ENCODE results near the gene NOC3L. TPM values are rescaled to one million over a fixed set of nuclear protein-coding genes. Genes with fewer than 3 reads are reported as not detected.
A peak's percentile ranks its signal among the peaks of the same experiment; 100 is the strongest.

Gene NOC3L
- polyA plus RNA-seq, 3 donors = 2.4 to 3.0 (median 2.7) TPM

DNA sequence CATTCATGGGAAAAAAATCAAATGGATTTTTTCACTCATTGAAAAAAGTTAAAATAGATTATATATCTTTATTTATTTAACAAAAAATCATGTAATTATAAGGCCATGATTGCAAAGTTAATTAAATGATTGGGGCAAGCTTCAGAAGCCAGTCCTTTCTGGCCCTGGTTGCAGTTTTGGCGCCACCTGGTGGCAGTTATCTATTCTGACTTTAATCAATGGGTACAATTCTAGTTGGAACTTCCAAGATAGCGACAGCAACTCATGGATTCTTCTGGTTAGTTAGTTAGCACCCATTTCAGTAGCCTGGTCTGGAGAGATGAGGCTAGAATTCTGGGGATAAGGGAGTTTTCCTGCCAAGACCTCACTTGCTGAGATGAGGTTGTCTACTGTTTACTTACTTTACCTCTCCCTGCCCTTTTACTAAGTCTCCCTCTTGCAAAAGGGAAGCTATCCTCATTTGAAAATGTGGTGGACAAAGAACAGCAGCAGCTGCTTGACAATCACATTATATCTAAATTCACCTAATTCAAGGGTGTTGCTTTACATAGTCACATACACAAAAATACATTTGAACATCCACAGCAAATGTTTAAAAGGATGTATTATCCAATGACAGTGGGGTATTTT lies 42.3 kb downstream of the NOC3L start:
- no peaks in the 10 kb centered on the region for H3K4me1 Mint-ChIP-seq
- DNase-seq = peak; percentile 21 to 48 (median 46)
- H3K9me3 Mint-ChIP-seq = no peaks in the 10 kb centered on the region
- H3K27ac Mint-ChIP-seq = no peak overlapping the region
- peaks cover 7 to 20% of the 10 kb centered on the region in 2 donors for H3K36me3 ChIP-seq (replicated peaks in 1 of 2; ENCODE audit: control insufficient read depth in 1 of 2, insufficient read depth in 2 of 2, low read length in 2 of 2)
- H2AFZ ChIP-seq (ENCODE audit: insufficient read depth, low read depth, low read length, poor library complexity, severe bottlenecking) = no peak overlapping the region
- peaks cover 13 to 19% of the 10 kb centered on the region in 2 donors for H3K36me3 Mint-ChIP-seq
- H3K79me2 ChIP-seq (ENCODE audit: insufficient read depth, low read length) = no peaks in the 10 kb centered on the region
- no peak overlapping the region for H3K4me3 ChIP-seq (replicated peaks in 1 of 3; ENCODE audit: low read depth in 2 of 3, low read length in 3 of 3)
- H3K4me3 Mint-ChIP-seq = no peak overlapping the region
- H3K9me3 ChIP-seq (replicated peaks in 1 of 2; ENCODE audit: control insufficient read depth in 1 of 2, insufficient read depth in 1 of 2, low read length in 2 of 2) = no peaks in the 10 kb centered on the region
- intact Hi-C loops (cut with micrococcal nuclease) = loop anchor here in 1 of 2 donors (5.0 kb wide), 1 partner anchor 618 kb away; the partner anchor contains the start of gene FRA10AC1
- no peak overlapping the region for H3K9ac ChIP-seq (ENCODE audit: insufficient read depth, low read length, poor library complexity, severe bottlenecking)
- no peaks in the 10 kb centered on the region for H3K27me3 Mint-ChIP-seq (ENCODE audit: low read depth in 3 of 3)
- no peaks in the 10 kb centered on the region for H4K20me1 ChIP-seq (ENCODE audit: insufficient read depth, low read length)
- no peaks in the 10 kb centered on the region for H3K4me1 ChIP-seq (ENCODE audit: control insufficient read depth in 1 of 2, insufficient read depth in 2 of 2, low read length in 2 of 2)
- no peak overlapping the region for H3K27ac ChIP-seq (ENCODE audit: low read depth in 1 of 2, low read length in 2 of 2)
- TF ChIP-seq, protein P1, sequence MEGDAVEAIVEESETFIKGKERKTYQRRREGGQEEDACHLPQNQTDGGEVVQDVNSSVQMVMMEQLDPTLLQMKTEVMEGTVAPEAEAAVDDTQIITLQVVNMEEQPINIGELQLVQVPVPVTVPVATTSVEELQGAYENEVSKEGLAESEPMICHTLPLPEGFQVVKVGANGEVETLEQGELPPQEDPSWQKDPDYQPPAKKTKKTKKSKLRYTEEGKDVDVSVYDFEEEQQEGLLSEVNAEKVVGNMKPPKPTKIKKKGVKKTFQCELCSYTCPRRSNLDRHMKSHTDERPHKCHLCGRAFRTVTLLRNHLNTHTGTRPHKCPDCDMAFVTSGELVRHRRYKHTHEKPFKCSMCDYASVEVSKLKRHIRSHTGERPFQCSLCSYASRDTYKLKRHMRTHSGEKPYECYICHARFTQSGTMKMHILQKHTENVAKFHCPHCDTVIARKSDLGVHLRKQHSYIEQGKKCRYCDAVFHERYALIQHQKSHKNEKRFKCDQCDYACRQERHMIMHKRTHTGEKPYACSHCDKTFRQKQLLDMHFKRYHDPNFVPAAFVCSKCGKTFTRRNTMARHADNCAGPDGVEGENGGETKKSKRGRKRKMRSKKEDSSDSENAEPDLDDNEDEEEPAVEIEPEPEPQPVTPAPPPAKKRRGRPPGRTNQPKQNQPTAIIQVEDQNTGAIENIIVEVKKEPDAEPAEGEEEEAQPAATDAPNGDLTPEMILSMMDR (IDR thresholded peaks at IDR 0.05) = peak; percentile 96
- H3K27me3 ChIP-seq (ENCODE audit: control insufficient read depth in 2 of 2, insufficient read depth in 2 of 2, low read length in 2 of 2) = no peaks in the 10 kb centered on the region
- WGBS (ENCODE audit: insufficient coverage) = no CpG with 5 or more reads among the region's 2 CpGs
- H3K4me2 ChIP-seq (replicated peaks; ENCODE audit: extremely low read depth, low read length, poor library complexity, severe bottlenecking) = no peak overlapping the region

DNA sequence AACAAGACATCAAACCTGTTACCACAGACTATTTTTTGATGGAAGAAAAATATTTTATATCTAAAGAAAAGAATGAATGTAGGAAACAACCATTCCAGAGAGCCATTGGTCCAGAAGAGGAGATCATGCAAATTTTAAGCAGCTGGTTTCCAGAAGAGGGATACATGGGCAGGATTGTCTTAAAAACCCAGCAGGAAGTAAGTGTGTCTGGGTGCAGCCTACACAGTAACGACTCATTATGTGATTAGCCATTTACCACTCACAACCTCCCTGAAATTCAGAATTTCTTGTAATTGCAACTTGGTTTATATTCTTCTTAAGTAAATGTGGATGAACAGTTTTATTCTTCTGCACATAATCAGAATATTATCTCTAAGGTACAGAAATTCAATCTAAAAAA lies 46.2 kb downstream of the NOC3L start:
- H3K27ac ChIP-seq (ENCODE audit: low read depth in 1 of 2, low read length in 2 of 2) = no peak overlapping the region
- H3K79me2 ChIP-seq (ENCODE audit: insufficient read depth, low read length) = no peaks in the 10 kb centered on the region
- Mint-ChIP-seq H3K27me3 (ENCODE audit: low read depth in 3 of 3) (peaks cover 0 to 5% (median 4%) of the 10 kb centered on the region in 3 donors), H3K4me1 (no peaks in the 10 kb centered on the region), H3K4me3 (no peak overlapping the region), H3K9me3 (peaks cover 0 to 1% (median 0%) of the 10 kb centered on the region in 7 donors), H3K27ac (no peak overlapping the region), H3K36me3 (peaks cover 0 to 3% of the 10 kb centered on the region in 2 donors)
- H3K36me3 ChIP-seq (replicated peaks in 1 of 2; ENCODE audit: control insufficient read depth in 1 of 2, insufficient read depth in 2 of 2, low read length in 2 of 2) = no peaks in the 10 kb centered on the region
- H3K9me3 ChIP-seq (replicated peaks in 1 of 2; ENCODE audit: control insufficient read depth in 1 of 2, insufficient read depth in 1 of 2, low read length in 2 of 2) = no peaks in the 10 kb centered on the region
- no peaks in the 10 kb centered on the region for H3K4me1 ChIP-seq (ENCODE audit: control insufficient read depth in 1 of 2, insufficient read depth in 2 of 2, low read length in 2 of 2)
- DNase-seq = no peak
- TF ChIP-seq, protein P1 (IDR thresholded peaks at IDR 0.05) = no peak
- H3K9ac ChIP-seq (ENCODE audit: insufficient read depth, low read length, poor library complexity, severe bottlenecking) = no peak overlapping the region
- no peaks in the 10 kb centered on the region for H4K20me1 ChIP-seq (ENCODE audit: insufficient read depth, low read length)
- no peak overlapping the region for H2AFZ ChIP-seq (ENCODE audit: insufficient read depth, low read depth, low read length, poor library complexity, severe bottlenecking)
- WGBS (ENCODE audit: insufficient coverage) = no CpG with 5 or more reads among the region's 1 CpG
- intact Hi-C loops (cut with micrococcal nuclease) = no loop called here
- H3K27me3 ChIP-seq (ENCODE audit: control insufficient read depth in 2 of 2, insufficient read depth in 2 of 2, low read length in 2 of 2) = peaks cover 0 to 1% of the 10 kb centered on the region in 2 donors
- H3K4me3 ChIP-seq (replicated peaks in 1 of 3; ENCODE audit: low read depth in 2 of 3, low read length in 3 of 3) = no peak overlapping the region
- no peak overlapping the region for H3K4me2 ChIP-seq (replicated peaks; ENCODE audit: extremely low read depth, low read length, poor library complexity, severe bottlenecking)

Data from CD14-positive monocyte (primary cell).